Thoracic aorta (tissue), 2 donors: ENCODE data around the gene ZNF219. TPM values are rescaled to one million over a fixed set of nuclear protein-coding genes. Genes with fewer than 3 reads are reported as not detected.

Experiments
- ATAC-seq: fragments of 150-250 bp; one replicate; pipeline ENCODE4 v1.8.0; 2017; ENCODE audit warnings: low read depth; ENCODE audit not compliant: insufficient number of reproducible peaks, low FRiP score
- DNase-seq: peaks from one replicate; pipeline ENCODE4 v3.0.0-alpha.2; 2020; ENCODE audit warnings: low spot score
- H3K27ac ChIP-seq, 2 donors: fragments of 200-600 bp; sonication (generic); 1 replicate in 1 of 2; 2 replicates in 1 of 2; pipeline ENCODE4 v1.5.1; 2016; ENCODE audit warnings: mild to moderate bottlenecking in 2 of 2, moderate library complexity in 2 of 2
- H3K27me3 ChIP-seq: fragments of 200-600 bp; sonication (generic); replicated peaks from 2 replicates; pipeline ENCODE4 v1.6.0; 2016; ENCODE audit warnings: mild to moderate bottlenecking; ENCODE audit not compliant: insufficient read depth
- H3K36me3 ChIP-seq: fragments of 200-600 bp; sonication (generic); one replicate; pipeline ENCODE4 v1.5.1; 2016
- H3K4me1 ChIP-seq, 2 donors: fragments of 200-600 bp; sonication (generic); 1 replicate in 1 of 2; 2 replicates in 1 of 2; pipeline versions ENCODE4 v1.5.1 to v1.6.0; 2016; ENCODE audit warnings: low read depth in 2 of 2, mild to moderate bottlenecking in 1 of 2; ENCODE audit not compliant: control insufficient read depth in 1 of 2
- H3K4me3 ChIP-seq: fragments of 200-600 bp; sonication (generic); 2 replicates; pipeline ENCODE4 v1.5.1; 2016; ENCODE audit warnings: mild to moderate bottlenecking
- H3K9me3 ChIP-seq: fragments of 200-600 bp; sonication (generic); 2 replicates; pipeline ENCODE4 v1.5.1; 2016
- total RNA-seq, 2 donors: library from RNA; depleted of rRNA; stranded (reverse); fragments of >200 nt; gene quantifications; one replicate each; pipeline versions ENCODE4 v1.1.0 to v1.2.3, GENCODE V29; 2016
- TF ChIP-seq, protein P1 (sequence below): fragments of 200-600 bp; sonication (generic); IDR thresholded peaks from one replicate; pipeline ENCODE4 v1.5.1; 2019; ENCODE audit warnings: antibody characterized with exemption

The ZNF219 gene
- total RNA-seq, 2 donors from 2014 or later, result 34.7 to 74.2 TPM

DNA sequence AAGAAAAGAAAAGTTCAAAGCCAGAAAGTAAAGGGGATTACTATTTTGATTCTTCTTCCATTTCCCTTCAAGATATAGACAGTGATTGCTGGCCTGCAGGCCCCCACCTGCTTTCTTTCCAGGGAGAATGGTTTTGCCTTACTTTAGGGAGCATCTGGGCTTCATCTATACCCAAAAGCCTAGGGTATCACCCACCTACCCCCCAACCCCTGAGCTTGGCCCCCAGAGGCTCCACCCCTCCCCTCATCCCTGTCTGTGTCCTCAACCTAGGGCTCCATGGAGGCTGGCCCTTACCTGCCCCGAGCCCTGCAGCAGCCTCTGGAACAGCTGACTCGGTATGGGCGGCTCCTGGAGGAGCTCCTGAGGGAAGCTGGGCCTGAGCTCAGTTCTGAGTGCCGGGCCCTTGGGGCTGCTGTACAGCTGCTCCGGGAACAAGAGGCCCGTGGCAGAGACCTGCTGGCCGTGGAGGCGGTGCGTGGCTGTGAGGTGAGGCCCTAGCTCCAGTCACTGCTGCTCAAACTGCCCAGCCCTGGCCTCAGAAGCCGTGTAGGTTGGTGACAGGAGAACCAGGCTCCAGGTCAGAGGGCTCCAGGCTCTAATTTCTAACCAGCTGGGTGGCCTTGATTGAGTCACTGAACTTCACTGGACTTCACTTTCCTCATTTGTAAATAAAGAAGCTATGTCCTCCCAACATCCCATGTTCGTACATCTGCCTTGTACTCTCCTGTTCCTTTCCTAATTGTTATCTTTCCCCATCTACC lies 14.7 kb downstream of the ZNF219 start:
- no peaks in the 10 kb centered on the region for H3K27me3 ChIP-seq
- DNase-seq (no peak), ATAC-seq (no peak)
- no peak overlapping the region for H3K27ac ChIP-seq
- no peak overlapping the region for H3K4me3 ChIP-seq
- H3K4me1 ChIP-seq, result no peaks in the 10 kb centered on the region
- TF ChIP-seq, protein P1, sequence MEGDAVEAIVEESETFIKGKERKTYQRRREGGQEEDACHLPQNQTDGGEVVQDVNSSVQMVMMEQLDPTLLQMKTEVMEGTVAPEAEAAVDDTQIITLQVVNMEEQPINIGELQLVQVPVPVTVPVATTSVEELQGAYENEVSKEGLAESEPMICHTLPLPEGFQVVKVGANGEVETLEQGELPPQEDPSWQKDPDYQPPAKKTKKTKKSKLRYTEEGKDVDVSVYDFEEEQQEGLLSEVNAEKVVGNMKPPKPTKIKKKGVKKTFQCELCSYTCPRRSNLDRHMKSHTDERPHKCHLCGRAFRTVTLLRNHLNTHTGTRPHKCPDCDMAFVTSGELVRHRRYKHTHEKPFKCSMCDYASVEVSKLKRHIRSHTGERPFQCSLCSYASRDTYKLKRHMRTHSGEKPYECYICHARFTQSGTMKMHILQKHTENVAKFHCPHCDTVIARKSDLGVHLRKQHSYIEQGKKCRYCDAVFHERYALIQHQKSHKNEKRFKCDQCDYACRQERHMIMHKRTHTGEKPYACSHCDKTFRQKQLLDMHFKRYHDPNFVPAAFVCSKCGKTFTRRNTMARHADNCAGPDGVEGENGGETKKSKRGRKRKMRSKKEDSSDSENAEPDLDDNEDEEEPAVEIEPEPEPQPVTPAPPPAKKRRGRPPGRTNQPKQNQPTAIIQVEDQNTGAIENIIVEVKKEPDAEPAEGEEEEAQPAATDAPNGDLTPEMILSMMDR, result no peak
- H3K9me3 ChIP-seq, result no peaks in the 10 kb centered on the region
- peaks cover 62% of the 10 kb centered on the region for H3K36me3 ChIP-seq

DNA sequence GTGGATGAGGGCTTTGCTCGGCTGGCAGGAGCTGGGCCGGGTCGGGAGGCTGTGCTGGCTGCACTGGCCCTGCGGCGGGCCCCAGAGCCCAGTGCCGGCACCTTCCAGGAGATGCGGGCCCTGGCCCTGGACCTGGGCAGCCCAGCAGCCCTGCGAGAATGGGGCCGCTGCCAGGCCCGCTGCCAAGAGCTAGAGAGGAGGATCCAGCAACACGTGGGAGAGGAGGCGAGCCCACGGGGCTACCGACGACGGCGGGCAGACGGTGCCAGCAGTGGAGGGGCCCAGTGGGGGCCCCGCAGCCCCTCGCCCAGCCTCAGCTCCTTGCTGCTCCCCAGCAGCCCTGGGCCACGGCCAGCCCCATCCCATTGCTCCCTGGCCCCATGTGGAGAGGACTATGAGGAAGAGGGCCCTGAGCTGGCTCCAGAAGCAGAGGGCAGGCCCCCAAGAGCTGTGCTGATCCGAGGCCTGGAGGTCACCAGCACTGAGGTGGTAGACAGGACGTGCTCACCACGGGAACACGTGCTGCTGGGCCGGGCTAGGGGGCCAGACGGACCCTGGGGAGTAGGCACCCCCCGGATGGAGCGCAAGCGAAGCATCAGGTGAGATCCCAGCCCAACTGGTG lies 16.8 kb downstream of the ZNF219 start:
- no peak for ATAC-seq
- no peak overlapping the region for H3K27ac ChIP-seq
- TF ChIP-seq, protein P1, result no peak
- no peak for DNase-seq
- no peaks in the 10 kb centered on the region for H3K9me3 ChIP-seq
- no peaks in the 10 kb centered on the region for H3K27me3 ChIP-seq
- H3K4me1 ChIP-seq, result no peaks in the 10 kb centered on the region
- H3K4me3 ChIP-seq, result no peak overlapping the region
- H3K36me3 ChIP-seq, result peaks cover 78% of the 10 kb centered on the region

DNA sequence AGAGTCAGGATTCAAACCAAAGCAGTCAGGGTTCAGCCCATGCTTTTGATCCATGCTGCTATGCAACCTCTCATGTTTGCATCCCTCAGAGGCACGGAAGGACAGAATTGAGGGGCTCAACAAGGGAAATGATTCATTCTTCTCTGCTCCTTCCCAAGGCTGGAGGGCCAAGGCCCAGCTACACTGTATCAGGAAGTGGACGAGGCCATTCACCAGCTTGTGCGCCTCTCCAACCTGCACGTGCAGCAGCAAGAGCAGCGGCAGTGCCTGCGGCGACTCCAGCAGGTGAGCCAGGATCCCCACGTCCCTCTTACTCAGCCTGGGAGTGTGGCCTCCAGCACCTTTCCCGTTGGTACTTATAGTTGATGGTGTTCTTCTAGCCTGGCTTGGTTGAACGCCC lies 19.7 kb downstream of the ZNF219 start:
- H3K4me3 ChIP-seq, result no peak overlapping the region
- DNase-seq, result no peak
- H3K27me3 ChIP-seq, result no peaks in the 10 kb centered on the region
- no peaks in the 10 kb centered on the region for H3K9me3 ChIP-seq
- H3K4me1 ChIP-seq, result no peaks in the 10 kb centered on the region
- peaks cover 84% of the 10 kb centered on the region for H3K36me3 ChIP-seq
- ATAC-seq, result no peak
- TF ChIP-seq, protein P1, result no peak
- H3K27ac ChIP-seq, result no peak overlapping the region

GRCh38 chr14:21078287-21078686 lies 20.2 kb downstream of the ZNF219 start:
- H3K27me3 ChIP-seq, result no peaks in the 10 kb centered on the region
- no peak overlapping the region for H3K4me3 ChIP-seq
- H3K27ac ChIP-seq, result no peak overlapping the region
- ATAC-seq (no peak), DNase-seq (no peak)
- H3K4me1 ChIP-seq, result no peaks in the 10 kb centered on the region
- TF ChIP-seq, protein P1, result no peak
- H3K36me3 ChIP-seq, result peaks cover 85% of the 10 kb centered on the region
- H3K9me3 ChIP-seq, result no peaks in the 10 kb centered on the region

DNA sequence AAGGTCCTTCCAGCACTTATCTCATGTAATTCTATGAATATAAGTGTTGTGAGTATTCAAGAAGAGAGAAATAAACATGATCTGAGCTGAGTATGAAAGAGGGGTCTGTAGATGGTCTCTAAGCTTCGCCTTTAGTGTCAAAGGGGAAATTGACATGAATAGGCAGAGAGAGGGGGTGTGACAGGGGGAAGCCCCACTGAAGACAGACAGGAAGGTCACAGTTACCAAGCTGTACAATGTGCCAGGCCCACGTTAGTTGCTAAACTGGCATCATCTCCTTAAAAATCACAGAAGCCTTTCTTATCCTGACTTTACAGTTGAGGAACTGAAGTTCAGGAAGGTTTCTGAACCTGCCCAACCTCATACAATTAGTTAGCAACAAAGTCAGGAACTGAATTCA lies 20.8 kb downstream of the ZNF219 start:
- Histone ChIP-seq H3K4me3 (no peak overlapping the region), H3K36me3 (peaks cover 81% of the 10 kb centered on the region), H3K4me1 (peaks cover 0 to 3% of the 10 kb centered on the region in 2 donors), H3K27me3 (no peaks in the 10 kb centered on the region), H3K9me3 (no peaks in the 10 kb centered on the region), H3K27ac (no peak overlapping the region)
- ATAC-seq, result no peak
- TF ChIP-seq, protein P1, result no peak
- DNase-seq, result no peak
